AML-193 (cell line): ENCODE data around the gene NPVF.
A peak's percentile ranks its signal among the peaks of the same experiment; 100 is the strongest.

Source experiments
- DNase-seq, 2 experiments: peaks; one replicate each; lab custom pipeline; 2025; lab: John Stamatoyannopoulos, UW

NPVF gene

DNA sequence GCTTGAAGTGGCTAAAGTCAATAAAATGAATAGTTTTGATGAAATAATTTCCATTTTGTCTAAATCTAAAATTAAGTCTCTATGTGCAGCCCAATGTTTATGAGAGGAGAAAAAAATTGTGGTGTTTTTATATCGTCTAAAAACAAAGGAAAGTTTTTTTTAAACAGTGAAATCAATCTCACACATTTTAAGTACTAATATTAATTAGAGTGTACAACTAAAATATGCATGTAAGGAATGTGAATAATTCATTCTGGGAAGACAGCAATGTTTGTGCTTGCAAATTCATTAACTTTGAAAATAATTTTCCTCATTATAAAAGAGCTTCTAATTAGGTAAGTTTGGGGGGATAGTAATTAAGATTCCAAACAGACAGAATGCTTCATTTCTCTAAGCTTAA is at the start of gene NPVF:
Gene NPVF (minus strand): TSS at position 101 of the 400 bp plus-strand sequence. CDS start 47 bp downstream, at position 54.
- no peak for DNase-seq

DNA sequence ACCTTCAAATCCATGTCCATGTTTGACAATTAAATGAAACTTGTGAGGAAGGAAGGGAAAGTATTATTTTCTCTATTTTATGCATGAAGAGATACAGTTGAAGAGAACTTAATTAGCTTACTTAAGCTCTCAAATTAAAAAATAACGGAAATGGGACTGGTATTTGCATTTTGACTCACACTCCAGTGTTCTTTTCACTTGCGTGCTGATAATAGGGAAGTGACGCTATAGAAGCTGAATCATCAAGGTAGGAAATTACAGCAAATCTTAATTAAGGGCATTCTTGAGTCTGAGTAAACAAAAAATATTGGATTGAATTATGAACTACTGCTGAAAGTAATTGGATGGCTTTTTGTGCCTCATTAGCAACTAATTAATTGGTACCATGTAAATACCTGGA is 44.0 kb upstream of the NPVF start:
- DNase-seq = no peak

GRCh38 chr7:25263337-25263736 is 35.1 kb upstream of the NPVF start:
- no peak for DNase-seq

- no peak for DNase-seq
These were observed 34.3 kb upstream of the NPVF start for GRCh38 chr7:25262586-25262985.

DNA sequence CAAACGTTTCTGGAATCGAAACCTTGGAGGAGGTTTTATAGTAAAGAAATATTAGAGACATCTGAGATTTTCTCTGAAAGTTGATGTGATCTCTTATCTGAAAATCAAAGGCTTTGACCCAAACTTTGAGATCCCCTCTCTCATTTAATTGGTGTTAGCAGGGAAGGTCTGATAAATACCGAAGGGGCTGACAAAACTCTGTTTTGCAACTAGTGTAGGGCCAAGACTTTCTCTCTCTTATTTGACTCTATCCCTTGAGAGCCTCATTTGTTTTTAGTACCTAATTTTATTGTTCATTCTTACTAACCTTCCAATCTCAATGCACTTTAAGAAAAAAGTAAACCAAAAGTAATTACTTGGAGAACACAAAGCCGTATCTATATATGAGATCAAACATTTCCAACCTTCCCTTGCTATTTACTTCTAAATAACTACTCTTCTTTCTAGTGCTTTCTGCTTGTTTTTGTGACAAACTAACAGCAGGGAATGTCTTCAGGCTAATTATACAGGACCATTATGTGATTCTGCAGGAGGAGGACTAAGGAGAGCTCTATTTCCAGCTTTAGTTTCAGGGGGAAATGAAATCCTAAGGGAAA is 33.4 kb upstream of the NPVF start:
- no peak for DNase-seq

DNA sequence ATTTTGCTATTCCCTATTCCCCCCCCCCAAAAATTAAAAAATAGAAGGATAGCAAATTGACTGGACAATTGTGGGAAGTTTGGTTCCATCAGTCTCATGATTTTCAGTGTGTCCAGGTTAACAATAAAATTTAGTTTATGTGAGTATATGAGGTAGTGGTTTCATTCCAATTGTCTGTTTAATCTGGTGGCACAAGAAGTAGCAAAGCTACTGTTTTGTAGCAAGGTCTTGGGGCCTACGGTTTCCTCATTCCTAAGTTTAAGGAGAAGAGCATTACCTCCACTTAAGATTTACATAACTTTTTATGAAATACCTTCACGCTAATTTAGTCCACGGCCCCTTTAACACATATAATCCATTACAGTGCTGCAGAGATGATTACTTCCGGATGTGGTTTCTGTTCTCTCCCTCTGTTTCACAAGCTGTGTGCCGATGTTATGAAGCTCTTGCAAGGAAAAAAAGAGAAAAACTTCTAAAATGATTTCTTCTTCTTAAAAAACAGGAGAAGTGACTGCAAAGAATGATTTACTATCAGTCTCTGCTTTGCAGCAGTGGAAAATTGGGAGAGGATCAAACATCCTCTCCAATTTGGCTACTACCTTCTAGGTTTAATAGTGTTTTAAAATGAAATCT is 32.7 kb upstream of the NPVF start:
- DNase-seq = peak; percentile 33 to 45

- DNase-seq = peak; percentile 59 to 71
These were observed 31.4 kb upstream of the NPVF start for GRCh38 chr7:25259487-25260243.

GRCh38 chr7:25256333-25256819 is 28.1 kb upstream of the NPVF start:
- no peak for DNase-seq

GRCh38 chr7:25255611-25256332 is 27.5 kb upstream of the NPVF start:
- no peak for DNase-seq

GRCh38 chr7:25254604-25255003 is 26.3 kb upstream of the NPVF start:
- no peak for DNase-seq

DNA sequence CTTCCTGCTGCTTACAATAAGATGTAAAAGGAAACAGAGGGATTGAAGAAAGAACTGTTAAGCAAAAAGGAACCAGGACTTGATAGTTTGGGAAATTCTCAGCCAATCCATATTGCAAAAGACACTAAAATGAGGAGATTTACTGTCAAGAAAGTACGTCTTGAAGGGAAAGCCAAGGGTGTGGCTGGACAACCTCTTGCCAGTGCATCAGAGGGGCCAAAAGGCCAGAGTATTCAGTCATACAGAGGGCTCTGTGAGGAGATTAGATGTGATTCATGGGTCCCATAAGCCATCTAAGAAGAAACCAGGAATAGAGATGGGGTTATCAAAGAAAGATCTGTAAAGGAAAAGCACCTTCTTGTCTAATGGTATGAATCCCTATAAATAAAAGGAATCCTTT is 25.4 kb upstream of the NPVF start:
- no peak for DNase-seq

DNA sequence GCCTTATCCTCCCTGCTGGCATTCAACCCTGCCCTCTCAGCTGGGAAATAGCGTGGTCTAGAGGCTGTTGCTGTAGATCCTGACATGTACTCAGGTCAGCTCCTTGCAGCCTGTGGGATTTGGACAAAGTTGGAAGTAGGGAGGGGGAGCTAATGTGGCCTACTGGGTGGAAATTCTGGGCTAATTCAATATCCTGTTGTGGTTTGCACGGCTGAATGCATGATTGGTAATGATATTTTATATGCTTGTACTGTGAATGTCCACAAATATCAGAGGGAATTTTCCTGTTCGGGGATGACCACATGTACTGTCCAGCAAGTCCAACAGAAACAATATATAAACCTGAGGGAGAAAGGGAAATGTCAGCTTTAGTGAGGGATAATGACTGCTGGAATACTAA is 22.1 kb upstream of the NPVF start:
- DNase-seq = no peak

DNA sequence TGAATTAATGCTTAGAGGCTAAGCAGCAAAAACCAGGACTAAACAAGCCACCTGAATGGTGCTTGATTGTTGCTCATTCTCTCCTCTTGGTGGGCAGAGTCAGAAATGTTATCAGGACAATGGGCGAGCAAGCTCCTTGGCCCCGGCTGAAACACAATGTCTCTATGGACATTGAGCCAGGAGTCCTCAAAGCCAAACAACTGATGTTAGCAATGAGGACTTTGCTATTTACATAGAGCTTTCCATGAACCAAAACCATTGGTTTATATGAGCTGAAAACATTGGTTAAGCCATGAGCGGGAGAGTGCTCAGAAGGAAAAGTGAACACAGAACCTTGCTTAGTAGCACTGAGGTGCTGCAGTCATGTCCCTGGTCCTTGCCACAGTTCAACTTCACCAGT is 21.5 kb upstream of the NPVF start:
- no peak for DNase-seq

DNA sequence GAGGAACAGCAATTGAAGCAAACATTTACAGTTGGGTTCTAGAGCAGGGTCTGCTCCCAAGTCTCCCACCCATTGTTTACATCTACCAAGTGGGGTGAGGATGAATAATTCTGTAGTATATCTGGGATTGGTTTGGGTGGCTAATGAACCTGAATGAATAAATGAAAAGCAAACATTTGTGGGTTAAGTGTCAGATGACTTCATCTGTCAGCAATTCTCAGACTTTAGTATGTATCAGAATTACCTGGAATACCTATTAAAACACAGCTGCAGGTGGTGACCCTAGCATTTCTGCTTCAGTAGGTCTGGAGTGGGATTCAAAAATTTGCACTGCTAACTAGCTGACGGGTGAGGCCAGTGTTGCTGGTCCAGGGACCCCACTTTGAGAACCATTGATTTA is 18.0 kb upstream of the NPVF start:
- no peak for DNase-seq

DNA sequence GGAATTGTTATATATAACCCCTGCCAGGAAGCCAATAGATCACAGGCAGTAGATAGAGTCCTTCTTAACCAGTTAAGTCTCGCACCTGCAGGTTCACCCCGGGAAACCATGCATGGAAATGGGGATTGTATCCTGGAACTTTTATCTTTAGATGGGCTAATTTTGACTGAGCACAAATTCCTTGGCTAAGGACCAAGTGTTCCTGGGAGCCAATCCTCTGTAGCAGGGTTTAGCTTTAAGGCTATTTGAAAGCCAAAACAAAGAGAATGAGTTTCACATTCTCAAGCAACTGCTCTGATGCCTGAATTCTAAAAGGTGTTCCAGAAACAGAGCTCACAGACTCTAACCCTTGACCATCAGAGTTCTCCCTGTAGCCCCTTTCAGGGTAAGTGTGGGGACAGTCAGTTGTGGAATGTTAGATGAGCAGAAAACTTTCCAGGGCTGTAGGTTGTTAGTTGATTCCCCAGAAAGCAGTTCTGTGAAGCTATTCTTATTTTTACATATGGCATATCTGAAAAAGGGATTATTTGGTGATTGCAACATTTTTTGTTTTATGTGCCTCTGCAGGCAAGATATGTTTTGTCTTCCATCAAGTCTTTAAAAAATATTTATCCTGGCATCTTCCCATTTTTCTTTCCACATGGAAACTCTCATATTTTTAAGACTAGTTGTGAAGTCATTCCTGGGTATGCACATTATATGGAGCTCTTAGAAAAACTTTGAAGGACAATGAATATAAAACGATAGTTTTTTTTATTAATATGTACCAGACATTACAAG is 16.2 kb upstream of the NPVF start:
- no peak for DNase-seq

DNA sequence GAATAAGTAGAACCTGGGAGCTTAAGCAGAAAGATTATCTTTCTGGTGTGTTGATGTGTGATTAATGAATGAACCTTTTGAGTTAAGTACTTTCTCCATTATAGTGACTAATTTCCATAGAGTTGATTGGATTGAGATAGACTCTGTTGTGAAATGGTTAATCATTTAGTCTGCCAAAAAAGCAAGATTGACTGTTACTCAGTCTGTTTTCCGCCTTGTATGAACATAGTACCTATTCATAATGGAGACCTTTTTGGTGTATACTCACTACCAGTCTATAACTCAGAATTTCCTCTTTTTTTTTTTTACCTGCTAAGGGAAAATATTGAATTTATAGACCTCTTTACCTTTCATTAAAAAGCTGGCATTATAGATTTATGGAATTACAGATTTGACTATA is 14.4 kb upstream of the NPVF start:
- DNase-seq = no peak

DNA sequence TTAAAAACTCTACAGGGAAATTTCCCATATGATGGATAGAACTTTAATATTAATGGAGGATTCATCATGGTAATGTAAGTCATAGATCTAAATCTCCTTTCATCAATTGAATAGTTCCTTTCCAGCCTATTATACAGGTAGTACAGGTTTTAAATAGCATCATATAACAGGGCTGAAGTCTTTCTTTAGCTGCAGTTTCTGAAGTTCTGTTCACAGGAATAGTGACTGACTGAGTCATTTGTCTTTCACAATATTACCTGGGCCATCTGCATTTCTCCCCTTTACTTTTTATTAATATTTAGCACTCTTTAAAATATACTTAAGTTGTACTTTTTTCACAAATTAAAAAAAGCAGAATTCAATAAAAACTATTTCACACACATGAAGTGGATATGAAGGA is 12.6 kb upstream of the NPVF start:
- no peak for DNase-seq

DNA sequence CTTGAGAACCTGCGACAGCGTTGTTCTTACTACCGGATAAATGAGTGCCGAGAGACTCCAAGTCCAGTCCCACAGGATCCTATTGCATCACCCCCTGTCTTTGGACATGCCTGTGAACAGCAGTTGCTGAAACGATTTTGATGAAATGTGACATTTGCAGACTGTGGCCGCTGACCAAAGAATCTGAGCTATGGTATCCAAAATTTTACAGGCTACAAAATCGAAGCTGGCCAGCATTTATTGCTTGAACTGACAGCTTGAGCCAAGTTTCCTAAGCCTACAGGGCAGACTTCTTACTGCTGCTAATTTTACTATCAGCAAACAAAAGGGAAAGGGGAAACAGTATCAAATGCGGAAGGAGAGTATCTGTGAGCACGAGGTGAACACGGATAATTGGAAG is 12.1 kb upstream of the NPVF start:
- no peak for DNase-seq

- DNase-seq = no peak
These were observed 11.6 kb upstream of the NPVF start for GRCh38 chr7:25239888-25240287.

- no peak for DNase-seq
These were observed 9.9 kb upstream of the NPVF start for GRCh38 chr7:25238066-25238725.

GRCh38 chr7:25235471-25235870 is 7.2 kb upstream of the NPVF start:
- no peak for DNase-seq
